Breast epithelium (tissue), 4 donors: ENCODE measurements around the gene PPP5C. TPM values are rescaled to one million over a fixed set of nuclear protein-coding genes. Genes with fewer than 3 reads are reported as not detected.

Experiments used
- DNase-seq, 2 donors: peaks; one replicate each; pipeline ENCODE4 v3.0.0-alpha.2; 2019; ENCODE audit warnings: low spot score in 2 of 2
- H3K27ac ChIP-seq, 2 donors: fragments of 200-600 bp; sonication (generic) in 1 of 2; one replicate each; pipeline ENCODE4 v1.5.1; 2016 to 2019; ENCODE audit warnings: mild to moderate bottlenecking in 1 of 2
- H3K27me3 ChIP-seq, 2 donors: fragments of 200-600 bp; sonication (generic) in 1 of 2; one replicate each; pipeline versions ENCODE4 v1.5.1 to v1.6.0; 2017 to 2019; ENCODE audit warnings: control low read depth in 1 of 2, mild to moderate bottlenecking in 1 of 2
- H3K36me3 ChIP-seq: fragments of 200-600 bp; one replicate; pipeline ENCODE4 v1.5.1; 2019
- H3K4me1 ChIP-seq, 2 donors: fragments of 200-600 bp; sonication (generic); one replicate each; pipeline ENCODE4 v1.5.1; 2016 to 2019; ENCODE audit warnings: control low read depth in 1 of 2
- H3K4me3 ChIP-seq, 3 donors: fragments of 200-600 bp; sonication (generic); 1 replicate in 2 of 3; 2 replicates in 1 of 3; pipeline ENCODE4 v1.5.1; 2016 to 2019; ENCODE audit warnings: mild to moderate bottlenecking in 3 of 3, moderate library complexity in 2 of 3
- H3K9me3 ChIP-seq, 2 donors: fragments of 200-600 bp; sonication (generic) in 1 of 2; one replicate each; pipeline ENCODE4 v1.5.1; 2016 to 2019; ENCODE audit warnings: control low read depth in 1 of 2
- CTCF ChIP-seq, 3 donors: fragments of 450-650 bp; IDR thresholded peaks; one replicate each; pipeline ENCODE4 v1.5.1; 2016 to 2017; ENCODE audit warnings: antibody characterized with exemption in 3 of 3, mild to moderate bottlenecking in 3 of 3, moderate library complexity in 3 of 3
- POLR2A ChIP-seq: fragments of 450-650 bp; IDR thresholded peaks from one replicate; pipeline ENCODE4 v1.6.1; 2016; ENCODE audit warnings: antibody characterized with exemption, mild to moderate bottlenecking, moderate library complexity
- POLR2AphosphoS5 ChIP-seq, 3 donors: sonication (generic); formaldehyde crosslinking; IDR thresholded peaks; one replicate each; pipeline ENCODE4 v1.6.1; 2017; ENCODE audit warnings: antibody characterized with exemption in 3 of 3
- intact Hi-C: fragments of 100-400 bp; cut with DNase I; formaldehyde crosslinking; loops from one replicate; pipeline ENCODE4 v1.15.1; 2023; ENCODE audit warnings: low total_unique reads
- total RNA-seq, 3 donors: library from RNA; depleted of rRNA; stranded (reverse); fragments of >200 nt; gene quantifications; one replicate each; pipeline ENCODE4 v1.1.0, GENCODE V29; 2016

PPP5C gene
- total RNA-seq, 3 donors from 2014 or later, result 41.3 to 72.4 (median 58.7) TPM

- peak overlapping the region in 1 of 2 donors; percentile 9 for H3K27ac ChIP-seq
- no peaks in the 10 kb centered on the region for H3K27me3 ChIP-seq
- no peak for DNase-seq
- TF ChIP-seq POLR2AphosphoS5 (IDR thresholded peaks at IDR 0.05) (no peak), CTCF (IDR thresholded peaks at IDR 0.05) (no peak), POLR2A (no peak)
- H3K4me1 ChIP-seq, result peaks cover 0 to 9% of the 10 kb centered on the region in 2 donors
- H3K36me3 ChIP-seq, result no peaks in the 10 kb centered on the region
- no peak overlapping the region for H3K4me3 ChIP-seq
- H3K9me3 ChIP-seq, result no peaks in the 10 kb centered on the region
- intact Hi-C loops, result no loop called here
Observed at GRCh38 chr19:46390866-46391265, 44.0 kb downstream of the PPP5C start.

GRCh38 chr19:46391296-46392251 is 44.7 kb downstream of the PPP5C start:
- DNase-seq, result no peak
- Histone ChIP-seq H3K27ac (peak overlapping the region; percentile 52 to 65), H3K4me3 (no peak overlapping the region), H3K9me3 (no peaks in the 10 kb centered on the region), H3K36me3 (no peaks in the 10 kb centered on the region), H3K4me1 (peaks cover 0 to 9% of the 10 kb centered on the region in 2 donors), H3K27me3 (no peaks in the 10 kb centered on the region)
- intact Hi-C loops, result no loop called here
- TF ChIP-seq POLR2AphosphoS5 (IDR thresholded peaks at IDR 0.05), result no peak
- TF ChIP-seq POLR2A, result no peak
- TF ChIP-seq CTCF (IDR thresholded peaks at IDR 0.05), result no peak

- Histone ChIP-seq H3K9me3 (no peaks in the 10 kb centered on the region), H3K4me3 (no peak overlapping the region), H3K27me3 (no peaks in the 10 kb centered on the region), H3K27ac (peak overlapping the region; percentile 52 to 65), H3K36me3 (no peaks in the 10 kb centered on the region), H3K4me1 (peaks cover 0 to 9% of the 10 kb centered on the region in 2 donors)
- intact Hi-C loops, result no loop called here
- no peak for DNase-seq
- TF ChIP-seq POLR2AphosphoS5 (IDR thresholded peaks at IDR 0.05) (no peak), CTCF (IDR thresholded peaks at IDR 0.05) (no peak), POLR2A (no peak)
Observed at GRCh38 chr19:46392252-46392801, 45.4 kb downstream of the PPP5C start.

GRCh38 chr19:46392837-46393236 is 46.0 kb downstream of the PPP5C start:
- Histone ChIP-seq H3K36me3 (no peaks in the 10 kb centered on the region), H3K4me3 (no peak overlapping the region), H3K9me3 (no peaks in the 10 kb centered on the region), H3K27me3 (no peaks in the 10 kb centered on the region), H3K4me1 (peaks cover 0 to 9% of the 10 kb centered on the region in 2 donors), H3K27ac (peak overlapping the region; percentile 52 to 65)
- DNase-seq, result no peak
- TF ChIP-seq POLR2A, result no peak
- intact Hi-C loops, result no loop called here

GRCh38 chr19:46393456-46394401 is 46.8 kb downstream of the PPP5C start:
- Histone ChIP-seq H3K27me3 (no peaks in the 10 kb centered on the region), H3K9me3 (no peaks in the 10 kb centered on the region), H3K27ac (peak overlapping the region in 1 of 2 donors; percentile 32), H3K36me3 (no peaks in the 10 kb centered on the region), H3K4me1 (peaks cover 0 to 9% of the 10 kb centered on the region in 2 donors), H3K4me3 (no peak overlapping the region)
- no peak for DNase-seq
- intact Hi-C loops, result loop anchor here (2.0 kb wide), 1 partner anchor 93 kb away; no protein-coding TSS in a partner anchor
- TF ChIP-seq POLR2AphosphoS5 (IDR thresholded peaks at IDR 0.05) (no peak), CTCF (IDR thresholded peaks at IDR 0.05) (no peak), POLR2A (no peak)
